ENCODE results near the gene TARS3.
"Not testable (repeated sequence)": the region's sequence is repeated elsewhere in the genome, so short reads cannot be mapped to it uniquely, and the experiment has no call there.

GRCh38 chr15:101626729-101627128 lies 97.5 kb downstream of the TARS3 start:
- not testable (repeated sequence) for TF ChIP-seq CTCF (IDR thresholded peaks at IDR 0.05); EP300 (IDR thresholded peaks at IDR 0.05); ZNF302 (CRISPR knock-in tag; IDR thresholded peaks at IDR 0.05); HMGXB4 (CRISPR knock-in tag; IDR thresholded peaks at IDR 0.05; ENCODE audit: borderline replicate concordance)

Measured in A549 (cell line).